ENCODE data around the gene TMEM125.

The TMEM125 gene

GRCh38 chr1:43247256-43247921 is 22.4 kb upstream of the TMEM125 start:
- DNase-seq, result no peak

- no peak for DNase-seq
Observed at GRCh38 chr1:43250351-43250761, 19.4 kb upstream of the TMEM125 start.

- no peak for DNase-seq
Observed at GRCh38 chr1:43251024-43251423, 18.8 kb upstream of the TMEM125 start.

- no peak for DNase-seq
Observed at GRCh38 chr1:43252225-43252624, 17.6 kb upstream of the TMEM125 start.

- no peak for DNase-seq
Observed at GRCh38 chr1:43253173-43253572, 16.6 kb upstream of the TMEM125 start.

GRCh38 chr1:43253876-43254275 is 15.9 kb upstream of the TMEM125 start:
- no peak for DNase-seq

GRCh38 chr1:43255438-43256210 is 14.2 kb upstream of the TMEM125 start:
- no peak for DNase-seq

GRCh38 chr1:43256675-43257570 is 12.9 kb upstream of the TMEM125 start:
- no peak for DNase-seq

GRCh38 chr1:43258370-43258769 is 11.4 kb upstream of the TMEM125 start:
- DNase-seq, result no peak

GRCh38 chr1:43265431-43265830 is 4.4 kb upstream of the TMEM125 start:
- DNase-seq, result no peak

- DNase-seq, result no peak
Observed at GRCh38 chr1:43266881-43267280, 2.9 kb upstream of the TMEM125 start.

GRCh38 chr1:43267291-43267805 is 2.4 kb upstream of the TMEM125 start:
- no peak for DNase-seq

- DNase-seq, result no peak
Observed at GRCh38 chr1:43267818-43268425, 1.9 kb upstream of the TMEM125 start.

- DNase-seq, result no peak
Observed at GRCh38 chr1:43270421-43271095, 775 bp downstream of the TMEM125 start.

GRCh38 chr1:43271186-43272118 is 1.7 kb downstream of the TMEM125 start:
- no peak for DNase-seq

- no peak for DNase-seq
Observed at GRCh38 chr1:43272161-43272560, 2.4 kb downstream of the TMEM125 start.

- no peak for DNase-seq
Observed at GRCh38 chr1:43272576-43273571, 3.1 kb downstream of the TMEM125 start.

- DNase-seq, result no peak
Observed at GRCh38 chr1:43273708-43274107, 3.9 kb downstream of the TMEM125 start.

- no peak for DNase-seq
Observed at GRCh38 chr1:43274125-43274803, 4.5 kb downstream of the TMEM125 start.
